ENCODE data around the gene IQGAP3.

DNA sequence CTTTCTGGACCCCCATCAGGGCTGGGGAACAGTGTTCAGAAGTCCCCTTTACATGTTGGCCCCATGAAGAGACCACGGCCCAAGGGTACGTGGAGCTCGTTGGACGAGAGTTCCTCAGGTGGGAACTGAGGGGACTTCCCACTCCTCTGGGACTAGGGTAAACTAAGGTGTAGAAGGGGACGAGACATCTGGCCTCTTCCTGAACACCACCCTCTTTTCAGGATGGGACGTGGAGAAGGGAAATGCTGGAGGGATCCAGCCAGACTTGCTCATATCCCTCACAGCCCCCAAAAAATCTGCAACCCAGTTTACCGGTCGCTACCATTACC lies 21.3 kb upstream of the IQGAP3 start:
- TF ChIP-seq, protein P1, sequence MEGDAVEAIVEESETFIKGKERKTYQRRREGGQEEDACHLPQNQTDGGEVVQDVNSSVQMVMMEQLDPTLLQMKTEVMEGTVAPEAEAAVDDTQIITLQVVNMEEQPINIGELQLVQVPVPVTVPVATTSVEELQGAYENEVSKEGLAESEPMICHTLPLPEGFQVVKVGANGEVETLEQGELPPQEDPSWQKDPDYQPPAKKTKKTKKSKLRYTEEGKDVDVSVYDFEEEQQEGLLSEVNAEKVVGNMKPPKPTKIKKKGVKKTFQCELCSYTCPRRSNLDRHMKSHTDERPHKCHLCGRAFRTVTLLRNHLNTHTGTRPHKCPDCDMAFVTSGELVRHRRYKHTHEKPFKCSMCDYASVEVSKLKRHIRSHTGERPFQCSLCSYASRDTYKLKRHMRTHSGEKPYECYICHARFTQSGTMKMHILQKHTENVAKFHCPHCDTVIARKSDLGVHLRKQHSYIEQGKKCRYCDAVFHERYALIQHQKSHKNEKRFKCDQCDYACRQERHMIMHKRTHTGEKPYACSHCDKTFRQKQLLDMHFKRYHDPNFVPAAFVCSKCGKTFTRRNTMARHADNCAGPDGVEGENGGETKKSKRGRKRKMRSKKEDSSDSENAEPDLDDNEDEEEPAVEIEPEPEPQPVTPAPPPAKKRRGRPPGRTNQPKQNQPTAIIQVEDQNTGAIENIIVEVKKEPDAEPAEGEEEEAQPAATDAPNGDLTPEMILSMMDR (IDR thresholded peaks at IDR 0.05): no peak
- TF ChIP-seq EP300 (IDR thresholded peaks at IDR 0.05): no peak
